GM12878 (cell line): Measurements from ENCODE around the gene CREB3. TPM values are rescaled to one million over a fixed set of nuclear protein-coding genes. Genes with fewer than 3 reads are reported as not detected.

Experiments
- ATAC-seq: fragments of 200-7000 bp; cut with Tn5 transposase; 3 replicates; pipeline ENCODE4 v1.9.1; 2020; ENCODE audit warnings: mild to moderate bottlenecking, moderate library complexity
- BruUV-seq: library from RNA; stranded (reverse); fragments of 400-500 nt; replicated peaks from 2 replicates; lab custom pipeline; 2021; lab: Mats Ljungman, UMichigan
- CTCF ChIA-PET: fragments of 300-600 bp; sonication (Branson Sonifier 250); formaldehyde crosslinking; extraction: SDS; loops from one replicate; lab custom pipeline; 2021; ENCODE audit warnings: inconsistent platforms; lab: Yijun Ruan, JAX
- POLR2A ChIA-PET: fragments of 350-600 bp; formaldehyde crosslinking; extraction: SDS; loops from one replicate; lab custom pipeline; 2021; ENCODE audit warnings: inconsistent platforms; lab: Charles Lee
- RAD21 ChIA-PET: fragments of 300-600 bp; sonication (Branson Sonifier 250); formaldehyde crosslinking; loops from one replicate; lab custom pipeline; 2023; ENCODE audit warnings: antibody characterized with exemption; ENCODE audit not compliant: unreplicated experiment; lab: Charles Lee
- SMC1A ChIA-PET: fragments of 300-600 bp; sonication (Branson Sonifier 250); formaldehyde crosslinking; loops from one replicate; lab custom pipeline; 2023; ENCODE audit not compliant: unreplicated experiment, uncharacterized antibody; lab: Charles Lee
- DNase-seq: peaks from one replicate; pipeline ENCODE4 v3.0.0-alpha.2; 2011; ENCODE audit warnings: low read depth, low spot score
- FAIRE-seq: peaks from 3 replicates; lab custom pipeline; 2011; peaks lifted over from hg19 to GRCh38; lab: Jason Lieb, UNC
- H2AFZ ChIP-seq: 2 replicates; pipeline ENCODE4 v1.6.0; 2011; ENCODE audit warnings: low read depth, low read length, control low read depth; ENCODE audit not compliant: control insufficient read depth
- H3K27ac ChIP-seq: 2 replicates; pipeline ENCODE4 v1.5.1; 2011; ENCODE audit warnings: control low read depth; ENCODE audit not compliant: control insufficient read depth, insufficient read depth
- H3K27me3 ChIP-seq, 2 experiments: replicated peaks in 1 of 2; 2 replicates each; pipeline versions ENCODE4 v1.6.0 to v1.6.1; 2011; ENCODE audit warnings: low read length in 1 of 2; ENCODE audit not compliant: control insufficient read depth in 2 of 2, insufficient read depth in 2 of 2
- H3K36me3 ChIP-seq, 2 experiments: 2 replicates each; pipeline ENCODE4 v1.5.1; 2011; ENCODE audit warnings: low read length in 1 of 2; ENCODE audit not compliant: control insufficient read depth in 2 of 2, insufficient read depth in 2 of 2
- H3K4me1 ChIP-seq: 2 replicates; pipeline ENCODE4 v1.6.1; 2011; ENCODE audit warnings: mild to moderate bottlenecking, low read length, moderate library complexity, mixed read lengths; ENCODE audit not compliant: control insufficient read depth, insufficient read depth
- H3K4me2 ChIP-seq: 2 replicates; pipeline ENCODE4 v1.6.0; 2011; ENCODE audit warnings: control low read depth; ENCODE audit not compliant: control insufficient read depth, insufficient read depth
- H3K4me3 ChIP-seq: fragments of 200-600 bp; sonication (generic); 2 replicates; pipeline ENCODE4 v1.5.1; 2016
- H3K79me2 ChIP-seq: 2 replicates; pipeline ENCODE4 v1.6.0; 2011; ENCODE audit warnings: low read length; ENCODE audit not compliant: control insufficient read depth, insufficient read depth
- H3K9ac ChIP-seq: 2 replicates; pipeline ENCODE4 v1.8.0; 2011; ENCODE audit warnings: low read length, control low read depth, mixed read lengths; ENCODE audit not compliant: control insufficient read depth, insufficient read depth
- H3K9me3 ChIP-seq: replicated peaks from 3 replicates; pipeline ENCODE4 v1.5.1; 2011; ENCODE audit warnings: mild to moderate bottlenecking, low read length; ENCODE audit not compliant: control insufficient read depth, insufficient read depth
- H4K20me1 ChIP-seq: 2 replicates; pipeline ENCODE4 v1.6.0; 2011; ENCODE audit not compliant: control insufficient read depth, insufficient read depth
- ATF3 ChIP-seq: IDR thresholded peaks from 2 replicates; pipeline ENCODE4 v1.6.1; 2011; ENCODE audit warnings: low read depth, mild to moderate bottlenecking, low read length, moderate library complexity, borderline replicate concordance; ENCODE audit errors: extremely low read depth
- BACH1 ChIP-seq: fragments of 450-650 bp; IDR thresholded peaks from 2 replicates; pipeline ENCODE4 v1.6.1; 2017; ENCODE audit warnings: mild to moderate bottlenecking, borderline replicate concordance
- DPF2 ChIP-seq: fragments of 450-650 bp; IDR thresholded peaks from 2 replicates; pipeline ENCODE4 v1.6.1; 2017; ENCODE audit warnings: mild to moderate bottlenecking
- E4F1 ChIP-seq: fragments of 450-650 bp; IDR thresholded peaks from 2 replicates; pipeline ENCODE4 v1.6.1; 2018; ENCODE audit warnings: borderline replicate concordance, mild to moderate bottlenecking; ENCODE audit not compliant: partially characterized antibody
- IRF3 ChIP-seq: fragments of 450-650 bp; IDR thresholded peaks from 2 replicates; pipeline ENCODE4 v1.6.1; 2014; ENCODE audit warnings: mild to moderate bottlenecking
- KAT2A ChIP-seq: conservative IDR thresholded peaks from 2 replicates; pipeline ENCODE4 v1.6.1; 2011; ENCODE audit warnings: low read depth, low read length; ENCODE audit not compliant: control insufficient read depth
- RBBP5 ChIP-seq: fragments of 200-600 bp; sonication (generic); conservative IDR thresholded peaks from 2 replicates; pipeline ENCODE4 v1.6.1; 2016
- WGBS: methylation state at CpG from one replicate; pipeline ENCODE4 v1.1.6; 2016; ENCODE audit warnings: low lambda C conversion rate; ENCODE audit not compliant: insufficient replicate concordance, insufficient coverage; ENCODE audit errors: missing lambda C conversion rate; 5-methylcytosine and 5-hydroxymethylcytosine counted together
- in situ Hi-C: fragments of 300-500 bp; cut with MboI; formaldehyde crosslinking; loops from 9 replicates; pipeline ENCODE4 v1.14.3; 2018; ENCODE audit warnings: mixed read lengths
- intact Hi-C: fragments of 100-400 bp; cut with micrococcal nuclease; formaldehyde crosslinking; loops from one replicate; pipeline ENCODE4 v1.14.2; 2022; ENCODE audit not compliant: unreplicated experiment
- polyA plus RNA-seq, 11 experiments: library from polyadenylated mRNA; depleted of rRNA in 4 of 11; unstranded in 6 of 11; stranded (reverse) in 5 of 11; fragments of >200 nt; fragmentation: Nextera tagmentation in 4 of 11; fragmentation: Illumina TruSeq in 1 of 11; extraction: Ambion mirVana in 4 of 11; extraction: Trizol in 1 of 11; gene quantifications; 1 replicate in 1 of 11; 2 replicates in 10 of 11; pipeline versions ENCODE4 v1.2.1 to v1.2.3, GENCODE V29; 2011 to 2016; ENCODE audit warnings: inconsistent platforms in 2 of 11, missing spikeins in 2 of 11, low read depth in 1 of 11
- total RNA-seq, 4 experiments: library from RNA; depleted of rRNA in 3 of 4; stranded (reverse); fragments of >200 nt in 3 of 4; fragmentation: Illumina TruSeq in 1 of 4; extraction: Trizol in 1 of 4; gene quantifications; 2 replicates each; pipeline versions ENCODE4 v1.2.1 to v1.2.3, GENCODE V29; 2013 to 2021

The CREB3 gene
- total and polyA plus RNA-seq, 10 of the 15 experiments (the other 5 are each of a cell fraction or from before 2014, with no cell fraction given), result 9.8 to 38.9 (median 19.8) TPM

- TF ChIP-seq ATF3, result no peak
- TF ChIP-seq KAT2A, result no peak
Observed at GRCh38 chr9:35750256-35750531, 17.7 kb downstream of the CREB3 start (continued).

- Histone ChIP-seq H3K79me2 (peaks cover 29% of the 10 kb centered on the region), H4K20me1 (no peaks in the 10 kb centered on the region), H3K4me2 (no peak overlapping the region), H3K9ac (no peak overlapping the region), H2AFZ (no peak overlapping the region), H3K36me3 (peaks cover 5 to 18% of the 10 kb centered on the region in 2 experiments), H3K4me3 (no peak overlapping the region), H3K9me3 (no peaks in the 10 kb centered on the region), H3K27ac (no peak overlapping the region), H3K4me1 (peaks cover 11% of the 10 kb centered on the region), H3K27me3 (no peaks in the 10 kb centered on the region)
- TF ChIP-seq IRF3 (no peak), RBBP5 (no peak), DPF2 (no peak), BACH1 (no peak), E4F1 (no peak)
- SMC1A ChIA-PET, result interaction anchor here (3.4 kb wide), 1 partner anchor 26 kb away, joined by 12 read pairs; no protein-coding TSS in a partner anchor
- POLR2A ChIA-PET, result interaction anchor here (1.8 kb wide), 1 partner anchor 21 kb away, joined by 6 read pairs; the partner anchor contains the start of genes CREB3 and TLN1
- no TSS peak for BruUV-seq
- RAD21 ChIA-PET, result interaction anchor here (1.3 kb wide), 1 partner anchor 17 kb away, joined by 3 read pairs; no protein-coding TSS in a partner anchor
- CTCF ChIA-PET, result interaction anchor here (1.0 to 1.8 kb wide), 2 partner anchors 26 to 96 kb away, joined by 3 to 10 read pairs; partner anchors contain the start of genes CCDC107 and RMRP
- intact Hi-C loops (no loop called here), in situ Hi-C loops (no loop called here)
- 76% methylated on average over 5 of the region's 5 CpGs for WGBS
- no peak for DNase-seq
- ATAC-seq, result no peak
- FAIRE-seq, result no peak
Observed at GRCh38 chr9:35753466-35753865, 21.0 kb downstream of the CREB3 start.
